KOPT-K1 (cell line): ENCODE measurements around the gene MED12.
A peak's percentile ranks its signal among the peaks of the same experiment; 100 is the strongest.

ENCODE experiments used
- H3K27ac ChIP-seq: fragments of 200-600 bp; sonication (generic); 2 replicates; pipeline ENCODE4 v1.5.1; 2016; ENCODE audit warnings: antibody characterized with exemption, mild to moderate bottlenecking, low read depth, low read length; ENCODE audit not compliant: poor library complexity, severe bottlenecking
- H3K36me3 ChIP-seq: fragments of 200-600 bp; sonication (generic); 2 replicates; pipeline ENCODE4 v1.5.1; 2017; ENCODE audit warnings: antibody characterized with exemption, mild to moderate bottlenecking, low read length, moderate library complexity; ENCODE audit not compliant: insufficient read depth
- H3K9me3 ChIP-seq: fragments of 200-600 bp; sonication (generic); 2 replicates; pipeline ENCODE4 v1.5.1; 2017; ENCODE audit warnings: antibody characterized with exemption, low read length, mild to moderate bottlenecking; ENCODE audit not compliant: insufficient read depth, poor library complexity, severe bottlenecking

The MED12 gene

DNA sequence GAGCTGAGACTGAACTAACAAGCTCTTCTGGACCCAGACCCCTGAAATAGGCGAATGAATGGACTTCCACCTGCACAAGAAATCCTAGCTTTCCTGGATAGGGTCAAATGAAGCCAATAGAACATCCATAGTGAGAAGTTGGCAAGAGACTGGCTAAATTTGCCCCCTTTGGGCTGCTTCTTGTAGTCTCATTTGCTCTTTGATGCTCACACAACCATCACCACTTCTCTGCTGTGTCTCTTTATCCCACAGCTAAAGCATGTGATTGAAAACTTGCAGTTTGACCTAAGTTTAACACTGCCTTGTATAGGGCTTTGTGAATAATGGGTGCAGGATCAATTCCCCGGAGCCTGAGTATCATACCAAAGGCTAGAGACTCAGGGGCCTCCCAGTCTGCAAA, 64.5 kb downstream of the MED12 start:
- Histone ChIP-seq H3K36me3 (peaks cover 6% of the 10 kb centered on the region; the same call in 1 of the 2 replicates), H3K27ac (peak overlapping the region; percentile 97), H3K9me3 (no peaks in the 10 kb centered on the region)

DNA sequence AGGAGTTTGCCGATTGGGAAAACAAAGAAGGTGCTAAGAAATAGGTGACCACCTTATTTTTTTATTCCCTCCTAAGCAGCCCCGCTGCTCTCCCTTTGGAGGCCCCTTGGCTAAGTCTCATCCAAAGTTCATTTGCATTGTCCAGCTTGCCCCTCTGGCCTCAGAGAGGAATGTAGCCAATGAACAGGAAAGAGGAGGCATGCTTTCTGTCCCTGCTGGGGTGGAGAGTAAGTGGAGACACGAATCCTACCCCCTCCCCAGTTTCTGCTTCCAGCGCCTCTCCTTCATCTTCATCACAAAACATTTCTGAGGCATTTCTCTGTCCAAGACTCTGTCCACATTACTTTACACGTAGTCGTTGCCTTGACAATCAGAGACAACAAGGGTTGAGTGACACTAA, 64.9 kb downstream of the MED12 start:
- peaks cover under 1% of the 10 kb centered on the region; the same call in 1 of the 2 replicates for H3K36me3 ChIP-seq
- peak overlapping the region; percentile 97 for H3K27ac ChIP-seq
- H3K9me3 ChIP-seq: no peaks in the 10 kb centered on the region

DNA sequence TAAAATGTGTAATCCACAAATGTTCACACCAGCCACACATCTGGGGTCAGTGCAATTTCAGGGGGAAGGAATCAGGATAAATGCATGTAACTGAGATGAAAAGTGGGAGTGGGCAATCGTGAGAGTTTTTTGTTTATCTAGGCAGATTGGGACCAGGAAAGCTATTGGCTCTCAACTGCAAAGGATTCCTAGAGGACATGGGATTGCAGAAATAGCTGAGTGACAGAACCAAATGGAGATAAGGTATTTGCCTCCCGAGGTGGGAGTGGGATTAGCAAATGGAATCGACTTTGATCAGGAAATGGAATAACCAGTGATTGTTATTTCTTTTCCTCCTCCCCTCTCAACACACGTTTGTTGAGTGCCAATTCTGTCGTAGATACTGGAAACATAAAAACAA, 65.7 kb downstream of the MED12 start:
- H3K27ac ChIP-seq: no peak overlapping the region

DNA sequence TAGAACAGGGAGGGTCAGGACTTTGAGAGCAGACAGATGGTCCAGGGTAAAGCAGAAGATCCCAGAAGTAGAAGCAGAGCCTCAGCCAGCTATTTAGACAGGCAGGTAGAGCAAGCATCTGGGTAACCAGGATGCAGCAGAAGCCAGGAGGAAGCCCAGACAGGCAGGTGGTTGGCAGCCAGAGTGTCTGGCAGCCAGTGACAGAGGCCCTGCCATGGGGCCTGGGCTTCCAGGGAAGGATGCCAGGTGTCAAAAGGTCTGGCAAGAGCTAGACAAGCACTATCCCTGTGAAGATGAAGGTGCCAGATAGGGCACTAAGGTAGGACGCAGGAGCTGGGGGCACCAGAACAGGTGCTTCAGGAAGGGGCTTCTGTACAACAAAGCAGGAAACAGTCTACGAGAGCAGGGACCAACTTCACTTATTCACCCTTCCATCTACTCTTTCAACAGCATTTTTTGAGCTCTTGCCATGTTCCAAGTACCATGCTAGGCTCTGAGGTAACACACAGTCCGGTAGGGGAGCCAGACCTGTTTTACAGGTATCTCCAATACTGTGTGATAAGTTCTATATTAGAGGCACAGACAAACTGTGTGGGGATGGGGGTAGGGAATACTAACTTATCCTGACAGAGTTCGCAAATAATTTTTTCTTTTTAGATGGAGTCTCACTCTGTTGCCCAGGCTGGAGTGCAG, 66.6 kb downstream of the MED12 start:
- Histone ChIP-seq H3K9me3 (no peaks in the 10 kb centered on the region), H3K36me3 (no peaks in the 10 kb centered on the region), H3K27ac (peak overlapping the region; percentile 18)

More for the DNA sequence above, 65.7 kb downstream of the MED12 start:
- H3K36me3 ChIP-seq: no peaks in the 10 kb centered on the region; the same call in 1 of the 2 replicates
- no peaks in the 10 kb centered on the region for H3K9me3 ChIP-seq

DNA sequence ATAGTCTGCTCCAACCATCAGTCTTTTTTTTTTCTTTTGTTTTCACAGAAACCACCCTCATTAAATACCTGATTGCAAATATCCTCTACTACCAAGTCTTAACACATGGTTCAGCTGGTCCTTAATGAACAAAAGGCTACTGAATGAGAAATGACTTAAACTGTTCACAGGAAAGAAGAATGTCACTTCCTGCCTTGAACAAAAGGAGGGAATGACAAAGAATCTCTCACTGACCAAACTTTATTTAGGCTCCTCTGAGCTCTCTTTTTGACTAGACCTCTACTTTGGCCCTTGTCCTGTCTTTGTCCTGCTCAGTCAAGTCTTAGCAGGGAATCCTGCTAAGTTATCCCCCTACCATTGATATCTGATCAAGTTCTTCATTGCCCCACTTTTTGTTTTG, 72.9 kb downstream of the MED12 start:
- no peaks in the 10 kb centered on the region for H3K9me3 ChIP-seq
- H3K27ac ChIP-seq: no peak overlapping the region
- no peaks in the 10 kb centered on the region for H3K36me3 ChIP-seq
